Transverse colon (tissue), 4 donors: ENCODE data around the gene VWA8.

Source experiments
- POLR2A ChIP-seq: fragments of 450-650 bp; IDR thresholded peaks from one replicate; pipeline ENCODE4 v1.6.1; 2016; ENCODE audit warnings: antibody characterized with exemption, mild to moderate bottlenecking, moderate library complexity
- POLR2AphosphoS5 ChIP-seq, 3 donors: sonication (generic); formaldehyde crosslinking; IDR thresholded peaks; one replicate each; pipeline ENCODE4 v1.6.1; 2016; ENCODE audit warnings: antibody characterized with exemption in 3 of 3
- TF ChIP-seq, protein P1 (sequence below), 5 experiments: fragments of 200-600 bp in 3 of 5; fragments of 450-650 bp in 2 of 5; sonication (generic) in 3 of 5; IDR thresholded peaks; 1 replicate in 2 of 5; 2 replicates in 3 of 5; pipeline ENCODE4 v1.5.1; 2016 to 2017; ENCODE audit warnings: antibody characterized with exemption in 5 of 5, inconsistent platforms in 3 of 5, mild to moderate bottlenecking in 2 of 5, moderate library complexity in 1 of 5

DNA sequence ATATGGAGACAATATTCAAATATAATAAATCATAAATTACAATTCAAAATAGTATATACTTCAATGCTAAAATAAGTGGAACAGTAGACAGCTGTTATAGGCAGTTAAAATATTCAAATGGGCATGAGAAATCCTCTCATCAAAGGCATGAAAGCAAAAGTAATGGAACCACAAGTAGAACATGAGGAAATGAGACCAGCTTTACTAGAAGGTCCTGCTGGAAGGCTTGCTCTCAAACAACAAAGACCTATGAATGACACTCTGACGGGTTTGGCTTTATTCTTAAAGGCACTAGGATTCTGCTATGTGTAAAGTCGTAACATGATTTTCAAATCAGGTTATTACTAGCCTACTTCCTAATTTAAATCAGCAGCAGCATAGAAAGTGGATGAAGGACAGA is 148.1 kb downstream of the VWA8 start:
- TF ChIP-seq, protein P1, sequence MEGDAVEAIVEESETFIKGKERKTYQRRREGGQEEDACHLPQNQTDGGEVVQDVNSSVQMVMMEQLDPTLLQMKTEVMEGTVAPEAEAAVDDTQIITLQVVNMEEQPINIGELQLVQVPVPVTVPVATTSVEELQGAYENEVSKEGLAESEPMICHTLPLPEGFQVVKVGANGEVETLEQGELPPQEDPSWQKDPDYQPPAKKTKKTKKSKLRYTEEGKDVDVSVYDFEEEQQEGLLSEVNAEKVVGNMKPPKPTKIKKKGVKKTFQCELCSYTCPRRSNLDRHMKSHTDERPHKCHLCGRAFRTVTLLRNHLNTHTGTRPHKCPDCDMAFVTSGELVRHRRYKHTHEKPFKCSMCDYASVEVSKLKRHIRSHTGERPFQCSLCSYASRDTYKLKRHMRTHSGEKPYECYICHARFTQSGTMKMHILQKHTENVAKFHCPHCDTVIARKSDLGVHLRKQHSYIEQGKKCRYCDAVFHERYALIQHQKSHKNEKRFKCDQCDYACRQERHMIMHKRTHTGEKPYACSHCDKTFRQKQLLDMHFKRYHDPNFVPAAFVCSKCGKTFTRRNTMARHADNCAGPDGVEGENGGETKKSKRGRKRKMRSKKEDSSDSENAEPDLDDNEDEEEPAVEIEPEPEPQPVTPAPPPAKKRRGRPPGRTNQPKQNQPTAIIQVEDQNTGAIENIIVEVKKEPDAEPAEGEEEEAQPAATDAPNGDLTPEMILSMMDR (IDR thresholded peaks at IDR 0.05): no peak
- no peak for TF ChIP-seq POLR2AphosphoS5 (IDR thresholded peaks at IDR 0.05)
- no peak for TF ChIP-seq POLR2A
